Suprapubic skin (tissue), 3 donors: ENCODE results near the gene AIRE.

Experiments used
- EP300 ChIP-seq: sonication (generic); formaldehyde crosslinking; IDR thresholded peaks from one replicate; pipeline ENCODE4 v1.6.1; 2017; ENCODE audit warnings: antibody characterized with exemption
- POLR2A ChIP-seq, 2 donors: fragments of 450-650 bp; IDR thresholded peaks; one replicate each; pipeline ENCODE4 v1.6.1; 2017; ENCODE audit warnings: antibody characterized with exemption in 2 of 2, mild to moderate bottlenecking in 2 of 2, moderate library complexity in 2 of 2
- TF ChIP-seq, protein P1 (sequence below), 2 donors: fragments of 200-600 bp in 1 of 2; fragments of 450-650 bp in 1 of 2; sonication (generic) in 1 of 2; IDR thresholded peaks; one replicate each; pipeline ENCODE4 v1.5.1; 2016 to 2019; ENCODE audit warnings: antibody characterized with exemption in 2 of 2, mild to moderate bottlenecking in 1 of 2, moderate library complexity in 1 of 2

DNA sequence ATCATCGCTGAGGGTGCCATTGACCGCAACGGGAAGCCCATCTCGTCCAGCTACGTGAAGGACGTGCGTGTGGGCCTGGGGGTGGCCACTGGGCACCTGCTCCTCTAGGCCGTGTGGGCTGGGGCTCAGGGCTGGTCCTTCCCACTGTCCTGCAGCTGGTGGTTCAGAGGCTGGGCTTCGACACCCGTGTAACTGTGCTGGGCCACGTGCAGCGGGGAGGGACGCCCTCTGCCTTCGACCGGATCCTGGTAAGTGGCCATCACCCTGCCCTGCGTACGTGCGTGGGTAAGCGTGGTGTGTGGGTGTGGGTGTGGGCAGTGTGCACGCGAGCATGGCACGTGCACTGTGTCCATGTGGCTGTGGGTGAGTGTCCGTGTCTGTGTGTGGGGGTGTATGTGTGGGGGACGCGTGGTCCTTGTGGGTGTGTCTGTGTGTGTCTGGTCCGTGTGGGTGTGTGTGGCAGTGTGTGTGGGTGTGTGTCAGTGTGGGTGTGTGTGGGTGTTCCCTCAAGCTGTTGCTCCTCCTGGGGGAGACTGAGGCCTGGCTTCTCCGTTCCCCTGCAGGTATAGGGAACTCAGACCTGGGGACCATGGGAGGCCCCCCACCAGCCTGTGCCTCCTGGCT lies 30.7 kb downstream of the AIRE start:
- TF ChIP-seq, protein P1, sequence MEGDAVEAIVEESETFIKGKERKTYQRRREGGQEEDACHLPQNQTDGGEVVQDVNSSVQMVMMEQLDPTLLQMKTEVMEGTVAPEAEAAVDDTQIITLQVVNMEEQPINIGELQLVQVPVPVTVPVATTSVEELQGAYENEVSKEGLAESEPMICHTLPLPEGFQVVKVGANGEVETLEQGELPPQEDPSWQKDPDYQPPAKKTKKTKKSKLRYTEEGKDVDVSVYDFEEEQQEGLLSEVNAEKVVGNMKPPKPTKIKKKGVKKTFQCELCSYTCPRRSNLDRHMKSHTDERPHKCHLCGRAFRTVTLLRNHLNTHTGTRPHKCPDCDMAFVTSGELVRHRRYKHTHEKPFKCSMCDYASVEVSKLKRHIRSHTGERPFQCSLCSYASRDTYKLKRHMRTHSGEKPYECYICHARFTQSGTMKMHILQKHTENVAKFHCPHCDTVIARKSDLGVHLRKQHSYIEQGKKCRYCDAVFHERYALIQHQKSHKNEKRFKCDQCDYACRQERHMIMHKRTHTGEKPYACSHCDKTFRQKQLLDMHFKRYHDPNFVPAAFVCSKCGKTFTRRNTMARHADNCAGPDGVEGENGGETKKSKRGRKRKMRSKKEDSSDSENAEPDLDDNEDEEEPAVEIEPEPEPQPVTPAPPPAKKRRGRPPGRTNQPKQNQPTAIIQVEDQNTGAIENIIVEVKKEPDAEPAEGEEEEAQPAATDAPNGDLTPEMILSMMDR (IDR thresholded peaks at IDR 0.05) = no peak
- TF ChIP-seq POLR2A (IDR thresholded peaks at IDR 0.05) = no peak
- TF ChIP-seq EP300 = no peak
